Measurements from ENCODE around the gene GATD1. TPM values are rescaled to one million over a fixed set of nuclear protein-coding genes. Genes with fewer than 3 reads are reported as not detected.

GATD1 gene
- total RNA-seq, 4 donors from 2014 or later: 47.6 to 81.7 (median 52.9) TPM

DNA sequence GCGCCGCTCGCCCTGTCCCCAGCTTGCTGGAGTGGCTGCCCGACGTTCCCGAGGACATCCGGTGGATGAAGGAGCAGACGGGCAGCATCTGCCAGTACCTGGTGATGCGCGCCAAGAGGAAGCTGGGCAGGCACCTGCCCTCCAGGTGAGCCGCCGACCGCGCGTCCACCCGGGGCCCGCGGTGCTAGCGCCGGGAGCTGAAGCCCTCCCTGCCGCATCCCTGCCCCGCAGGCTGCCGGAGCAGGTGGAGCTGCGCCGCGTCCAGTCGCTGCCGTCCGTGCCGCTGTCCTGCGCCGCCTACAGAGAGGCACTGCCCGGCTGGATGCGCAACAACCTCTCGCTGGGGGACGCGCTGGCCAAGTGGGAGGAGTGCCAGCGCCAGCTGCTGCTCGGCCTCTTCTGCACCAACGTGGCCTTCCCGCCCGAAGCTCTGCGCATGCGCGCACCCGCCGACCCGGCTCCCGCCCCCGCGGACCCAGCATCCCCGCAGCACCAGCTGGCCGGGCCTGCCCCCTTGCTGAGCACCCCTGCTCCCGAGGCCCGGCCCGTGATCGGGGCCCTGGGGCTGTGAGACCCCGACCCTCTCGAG lies 47.1 kb upstream of the GATD1 start:
- Histone ChIP-seq H3K27ac (peak overlapping the region in 1 of 4 donors; percentile 81), H3K9me3 (no peaks in the 10 kb centered on the region), H3K27me3 (peaks cover 0 to 8% of the 10 kb centered on the region in 2 donors), H3K4me3 (no peak overlapping the region), H3K4me1 (peaks cover 19 to 68% (median 35%) of the 10 kb centered on the region in 4 donors), H3K36me3 (peaks cover 0 to 38% (median 0%) of the 10 kb centered on the region in 3 donors)
- DNase-seq: no peak
- TF ChIP-seq, protein P1, sequence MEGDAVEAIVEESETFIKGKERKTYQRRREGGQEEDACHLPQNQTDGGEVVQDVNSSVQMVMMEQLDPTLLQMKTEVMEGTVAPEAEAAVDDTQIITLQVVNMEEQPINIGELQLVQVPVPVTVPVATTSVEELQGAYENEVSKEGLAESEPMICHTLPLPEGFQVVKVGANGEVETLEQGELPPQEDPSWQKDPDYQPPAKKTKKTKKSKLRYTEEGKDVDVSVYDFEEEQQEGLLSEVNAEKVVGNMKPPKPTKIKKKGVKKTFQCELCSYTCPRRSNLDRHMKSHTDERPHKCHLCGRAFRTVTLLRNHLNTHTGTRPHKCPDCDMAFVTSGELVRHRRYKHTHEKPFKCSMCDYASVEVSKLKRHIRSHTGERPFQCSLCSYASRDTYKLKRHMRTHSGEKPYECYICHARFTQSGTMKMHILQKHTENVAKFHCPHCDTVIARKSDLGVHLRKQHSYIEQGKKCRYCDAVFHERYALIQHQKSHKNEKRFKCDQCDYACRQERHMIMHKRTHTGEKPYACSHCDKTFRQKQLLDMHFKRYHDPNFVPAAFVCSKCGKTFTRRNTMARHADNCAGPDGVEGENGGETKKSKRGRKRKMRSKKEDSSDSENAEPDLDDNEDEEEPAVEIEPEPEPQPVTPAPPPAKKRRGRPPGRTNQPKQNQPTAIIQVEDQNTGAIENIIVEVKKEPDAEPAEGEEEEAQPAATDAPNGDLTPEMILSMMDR (IDR thresholded peaks at IDR 0.05): no peak
- no peak for TF ChIP-seq POLR2A (IDR thresholded peaks at IDR 0.05)

DNA sequence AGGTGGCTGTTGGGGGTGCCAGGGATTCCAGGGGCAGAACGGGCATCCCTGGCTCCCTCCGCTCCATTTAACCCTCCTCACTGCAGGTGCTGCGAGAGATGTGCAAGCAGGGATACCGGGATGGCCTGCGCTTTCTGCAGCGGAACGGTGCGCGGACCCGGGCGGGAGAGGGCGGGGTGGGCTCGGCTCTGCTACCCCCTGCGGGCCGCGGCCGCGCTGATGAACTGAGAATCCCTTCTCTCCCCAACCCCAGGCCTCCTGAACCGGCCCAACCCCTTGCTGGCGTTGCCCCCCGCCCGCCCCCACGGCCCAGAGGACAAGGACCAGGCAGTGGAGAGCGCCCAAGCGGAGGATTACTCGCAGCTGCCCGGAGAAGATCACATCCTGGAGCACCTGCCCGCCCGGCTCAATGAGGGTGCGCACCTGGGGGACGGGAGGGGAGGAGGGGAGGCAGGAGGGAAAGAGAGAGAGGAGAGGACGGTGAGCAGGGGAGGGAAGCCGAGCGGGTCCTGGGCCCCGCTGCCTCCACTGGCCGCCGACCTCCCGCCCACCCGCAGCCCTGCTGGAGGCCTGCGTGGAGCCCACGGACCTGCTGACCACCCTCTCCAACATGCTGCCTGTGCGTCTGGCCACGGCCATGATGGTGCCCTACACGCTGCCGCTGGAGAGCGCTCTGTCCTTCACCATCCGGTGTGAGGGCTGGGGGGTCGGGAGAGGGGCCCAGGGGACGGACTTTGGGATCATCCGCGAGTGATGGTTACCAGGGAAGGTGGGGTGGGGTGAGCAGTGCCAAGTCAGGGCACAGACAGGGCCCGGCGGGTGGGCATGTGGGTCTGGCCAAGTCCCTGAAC lies 46.4 kb upstream of the GATD1 start:
- Histone ChIP-seq H3K27me3 (peaks cover 0 to 3% of the 10 kb centered on the region in 2 donors), H3K9me3 (no peaks in the 10 kb centered on the region), H3K27ac (no peak overlapping the region), H3K36me3 (peaks cover 0 to 38% (median 0%) of the 10 kb centered on the region in 3 donors), H3K4me3 (no peak overlapping the region), H3K4me1 (peaks cover 16 to 65% (median 32%) of the 10 kb centered on the region in 4 donors)
- no peak for TF ChIP-seq POLR2A (IDR thresholded peaks at IDR 0.05)
- TF ChIP-seq, protein P1 (IDR thresholded peaks at IDR 0.05): no peak
- no peak for DNase-seq

DNA sequence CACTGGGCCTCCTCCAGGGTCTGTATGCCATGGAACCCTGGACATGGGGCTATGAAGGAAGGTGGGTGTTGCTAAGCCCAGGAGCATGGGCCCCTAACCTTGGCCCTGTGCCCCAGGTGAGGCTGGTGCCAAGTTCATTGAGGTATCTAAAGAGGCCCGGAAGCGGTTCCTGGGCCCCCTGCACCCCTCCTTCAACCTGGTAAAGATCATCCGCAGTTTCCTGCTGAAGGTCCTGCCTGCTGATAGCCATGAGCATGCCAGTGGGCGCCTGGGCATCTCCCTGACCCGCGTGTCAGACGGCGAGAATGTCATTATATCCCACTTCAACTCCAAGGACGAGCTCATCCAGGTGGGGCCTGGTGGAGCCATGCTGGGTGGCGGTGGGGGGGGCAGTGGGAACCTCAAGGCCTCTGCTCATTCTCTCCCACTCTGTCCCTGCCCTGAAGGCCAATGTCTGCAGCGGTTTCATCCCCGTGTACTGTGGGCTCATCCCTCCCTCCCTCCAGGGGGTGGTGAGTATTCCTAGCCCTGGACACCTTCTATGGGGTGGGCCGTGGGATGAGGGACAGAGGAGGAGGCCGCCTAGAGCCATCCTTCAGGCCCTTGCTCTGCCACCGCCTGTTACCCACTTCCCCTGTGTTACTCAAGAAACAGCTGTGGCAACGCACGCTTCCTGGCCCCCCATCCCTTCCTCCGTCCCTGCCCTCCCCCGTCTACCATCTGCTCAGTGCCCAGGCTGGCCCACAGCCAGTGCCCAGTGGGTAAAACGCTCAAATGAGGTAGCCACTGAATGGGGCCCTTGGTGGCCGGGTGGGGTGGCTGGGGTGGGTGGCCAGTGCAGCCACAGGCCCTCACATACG lies 44.5 kb upstream of the GATD1 start:
- H3K4me1 ChIP-seq: peaks cover 12 to 48% (median 22%) of the 10 kb centered on the region in 4 donors
- DNase-seq: no peak
- no peaks in the 10 kb centered on the region for H3K27me3 ChIP-seq
- peak overlapping the region in 2 of 4 donors; percentile 75 to 78 for H3K4me3 ChIP-seq
- H3K27ac ChIP-seq: peak overlapping the region in 3 of 4 donors; percentile 96 to 98 (median 97)
- H3K36me3 ChIP-seq: peaks cover 0 to 38% (median 0%) of the 10 kb centered on the region in 3 donors
- no peaks in the 10 kb centered on the region for H3K9me3 ChIP-seq
- TF ChIP-seq, protein P1 (IDR thresholded peaks at IDR 0.05): no peak

DNA sequence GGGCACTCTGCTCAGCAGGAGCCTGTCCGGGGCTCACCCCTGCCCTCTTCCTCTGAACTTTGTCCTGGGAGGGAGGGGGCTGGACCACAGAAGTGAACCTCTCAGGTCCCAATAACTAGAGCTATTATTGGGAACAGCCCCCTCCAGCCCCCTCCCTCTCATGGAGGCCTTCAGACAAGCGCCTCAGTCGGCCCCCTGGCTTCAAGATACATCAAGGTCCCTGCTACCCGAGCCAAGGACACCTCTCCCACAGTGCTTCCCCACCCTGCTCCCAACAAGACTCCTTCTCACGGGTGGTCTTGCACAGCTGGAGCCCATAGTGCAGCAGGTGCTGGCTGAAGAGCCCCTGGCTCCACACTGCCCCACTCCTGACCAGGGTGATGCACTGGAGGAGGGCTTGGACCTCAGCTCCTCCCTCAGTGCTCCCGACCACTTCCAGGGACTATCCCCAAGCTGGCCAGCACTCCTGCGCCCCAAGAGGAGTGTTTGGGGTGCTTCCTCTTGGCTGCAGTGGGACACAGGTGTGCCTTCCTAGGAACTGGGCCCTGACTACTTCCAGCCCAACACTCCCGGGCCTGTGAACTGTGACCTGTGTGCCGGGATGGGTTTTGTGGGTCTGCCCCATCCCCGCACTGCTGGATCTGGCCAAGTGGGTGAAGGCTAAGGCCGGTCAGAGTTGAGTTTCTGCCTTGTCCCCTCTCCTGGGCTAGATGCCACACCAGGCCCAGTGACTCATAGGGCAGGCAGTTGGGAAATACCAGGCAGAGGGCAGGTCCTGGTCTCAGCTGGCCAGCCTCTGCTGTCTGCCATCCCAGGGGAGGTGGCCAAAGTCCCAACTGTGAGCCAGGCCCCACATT lies 43.6 kb upstream of the GATD1 start:
- no peaks in the 10 kb centered on the region for H3K9me3 ChIP-seq
- peak in 2 of 3 donors; percentile 86 to 88 for DNase-seq
- TF ChIP-seq, protein P1 (IDR thresholded peaks at IDR 0.05): peak in 2 of 6 experiments; percentile 7 to 14
- peak; percentile 56 to 57 for TF ChIP-seq POLR2A (IDR thresholded peaks at IDR 0.05)
- peaks cover 7 to 39% (median 18%) of the 10 kb centered on the region in 4 donors for H3K4me1 ChIP-seq
- H3K36me3 ChIP-seq: peaks cover 0 to 38% (median 0%) of the 10 kb centered on the region in 3 donors
- H3K27ac ChIP-seq: peak overlapping the region; percentile 96 to 98 (median 96)
- H3K4me3 ChIP-seq: peak overlapping the region; percentile 75 to 97 (median 80)
- H3K27me3 ChIP-seq: no peaks in the 10 kb centered on the region

All from Peyer's patch (tissue), 4 donors.